Hepatocyte (in vitro differentiated cells): ENCODE results near the gene SHISA6. TPM values are rescaled to one million over a fixed set of nuclear protein-coding genes. Genes with fewer than 3 reads are reported as not detected.

ENCODE experiments used
- DNase-seq: peaks from one replicate; pipeline ENCODE4 v3.0.0-alpha.2; 2016; ENCODE audit warnings: low spot score
- H2AFZ ChIP-seq: fragments of 200-600 bp; sonication (generic); 2 replicates; pipeline ENCODE4 v1.6.0; 2016; ENCODE audit warnings: antibody characterized with exemption, mild to moderate bottlenecking
- H3K27ac ChIP-seq: fragments of 200-600 bp; sonication (generic); 2 replicates; pipeline ENCODE4 v1.5.1; 2016; ENCODE audit warnings: mild to moderate bottlenecking
- H3K27me3 ChIP-seq: fragments of 200-600 bp; sonication (generic); 2 replicates; pipeline ENCODE4 v1.6.1; 2016
- H3K36me3 ChIP-seq: fragments of 200-600 bp; sonication (generic); replicated peaks from 2 replicates; pipeline ENCODE4 v1.5.1; 2016; ENCODE audit warnings: low read depth; ENCODE audit not compliant: insufficient read depth
- H3K4me1 ChIP-seq: fragments of 200-600 bp; sonication (generic); 2 replicates; pipeline ENCODE4 v1.5.1; 2016; ENCODE audit warnings: mild to moderate bottlenecking, moderate library complexity; ENCODE audit not compliant: insufficient read depth
- H3K4me2 ChIP-seq: fragments of 200-600 bp; sonication (generic); 2 replicates; pipeline ENCODE4 v1.6.0; 2016
- H3K4me3 ChIP-seq: fragments of 200-600 bp; sonication (generic); 2 replicates; pipeline ENCODE4 v1.5.1; 2016; ENCODE audit warnings: mild to moderate bottlenecking
- H3K79me2 ChIP-seq: fragments of 200-600 bp; sonication (generic); 2 replicates; pipeline ENCODE4 v1.6.0; 2017; ENCODE audit warnings: mild to moderate bottlenecking
- H3K9me2 ChIP-seq: fragments of 200-600 bp; sonication (generic); replicated peaks from 2 replicates; pipeline ENCODE4 v1.6.0; 2017; ENCODE audit warnings: mild to moderate bottlenecking; ENCODE audit not compliant: insufficient read depth
- H3K9me3 ChIP-seq: fragments of 200-600 bp; sonication (generic); 2 replicates; pipeline ENCODE4 v1.5.1; 2016; ENCODE audit warnings: low read depth, mild to moderate bottlenecking
- H4K20me1 ChIP-seq: fragments of 200-600 bp; sonication (generic); 2 replicates; pipeline ENCODE4 v1.6.0; 2016; ENCODE audit warnings: mild to moderate bottlenecking; ENCODE audit not compliant: insufficient read depth, poor library complexity, severe bottlenecking
- CTCF ChIP-seq: fragments of 200-600 bp; sonication (generic); IDR thresholded peaks from 2 replicates; pipeline ENCODE4 v1.5.1; 2016; ENCODE audit warnings: antibody characterized with exemption, mild to moderate bottlenecking; ENCODE audit not compliant: poor library complexity
- EZH2 ChIP-seq: fragments of 200-600 bp; sonication (generic); IDR thresholded peaks from 2 replicates; pipeline ENCODE4 v1.6.1; 2016; ENCODE audit warnings: antibody characterized with exemption, mild to moderate bottlenecking, borderline replicate concordance
- EZH2phosphoT487 ChIP-seq: fragments of 200-600 bp; sonication (generic); IDR thresholded peaks from one replicate; pipeline ENCODE4 v1.6.1; 2018; ENCODE audit warnings: antibody characterized with exemption, mild to moderate bottlenecking, low read depth, moderate library complexity; ENCODE audit not compliant: unreplicated experiment, severe bottlenecking
- WGBS: methylation state at CpG from one replicate; pipeline ENCODE4 v1.1.6; 2016; ENCODE audit warnings: low lambda C conversion rate; ENCODE audit errors: missing lambda C conversion rate; 5-methylcytosine and 5-hydroxymethylcytosine counted together
- polyA plus RNA-seq: library from polyadenylated mRNA; unstranded; fragments of >200 nt; fragmentation: Nextera tagmentation; extraction: Ambion mirVana; gene quantifications from 2 replicates; pipeline ENCODE4 v1.2.1, GENCODE V29; 2016
- total RNA-seq: library from RNA; depleted of rRNA; stranded (reverse); fragments of >200 nt; gene quantifications from 2 replicates; pipeline ENCODE4 v1.2.3, GENCODE V29; 2014

The SHISA6 gene
- total and polyA plus RNA-seq, 2 experiments from 2014 or later: 0.21 to 0.80 TPM

DNA sequence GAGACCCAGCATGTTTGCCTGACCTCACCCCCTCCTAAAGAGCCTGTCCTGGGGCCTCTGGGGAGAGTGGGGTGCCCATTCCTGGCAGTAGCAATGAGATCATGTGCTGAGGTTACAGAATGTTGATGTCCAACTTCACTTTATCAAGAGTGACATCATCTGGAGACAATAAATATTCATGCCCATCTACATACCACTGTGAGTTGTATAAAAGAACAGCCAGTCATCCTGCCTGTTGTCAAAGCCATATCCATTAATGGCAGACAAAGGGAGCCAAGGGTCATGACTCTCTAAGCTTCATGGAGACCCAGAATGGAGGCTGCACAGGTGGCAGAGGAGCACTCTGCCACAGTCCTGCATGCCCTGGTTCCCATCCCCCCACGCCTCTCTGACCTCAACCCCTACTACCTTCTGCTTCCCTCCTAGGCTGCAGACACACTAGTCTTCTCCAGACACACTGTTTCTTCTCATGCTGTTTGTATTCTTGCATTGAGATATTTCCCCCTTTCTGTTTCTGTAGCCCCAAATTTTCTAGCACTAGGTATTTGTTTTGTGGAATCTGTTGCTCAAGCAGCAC is 27.1 kb downstream of the SHISA6 start:
- H3K36me3 ChIP-seq: no peaks in the 10 kb centered on the region
- H3K27ac ChIP-seq: peak overlapping the region; percentile 34
- no peak overlapping the region for H2AFZ ChIP-seq
- H3K4me1 ChIP-seq: no peaks in the 10 kb centered on the region
- TF ChIP-seq EZH2: no peak
- TF ChIP-seq CTCF: no peak
- no peak for TF ChIP-seq EZH2phosphoT487
- H3K27me3 ChIP-seq: no peaks in the 10 kb centered on the region
- no peak overlapping the region for H3K4me3 ChIP-seq
- no peak overlapping the region for H3K4me2 ChIP-seq
- H3K9me3 ChIP-seq: no peaks in the 10 kb centered on the region
- no peaks in the 10 kb centered on the region for H3K79me2 ChIP-seq
- H3K9me2 ChIP-seq: no peaks in the 10 kb centered on the region
- H4K20me1 ChIP-seq: no peaks in the 10 kb centered on the region
- WGBS: 100% methylated on average over 1 of the region's 1 CpG
- DNase-seq: no peak

DNA sequence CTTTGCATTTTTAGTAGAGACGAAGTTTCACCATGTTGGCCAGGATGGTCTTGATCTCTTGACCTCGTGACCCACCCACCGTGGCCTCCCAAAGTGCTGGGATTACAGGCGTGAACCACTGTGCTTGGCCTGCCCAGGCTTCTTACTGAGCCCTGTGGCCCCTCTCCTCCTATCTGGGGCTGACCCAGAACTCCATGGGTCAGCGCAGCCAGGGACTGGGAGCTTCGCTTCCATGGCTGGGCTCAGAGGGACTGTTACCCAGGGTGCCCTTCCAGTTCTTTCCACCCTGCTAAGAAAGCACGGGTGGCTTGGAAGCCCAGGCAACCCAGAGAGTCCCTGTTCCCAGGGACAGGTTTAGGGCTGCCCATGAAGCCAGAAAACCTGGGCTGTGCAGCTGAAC is 28.2 kb downstream of the SHISA6 start:
- no peak for TF ChIP-seq CTCF
- TF ChIP-seq EZH2: no peak
- no peak for TF ChIP-seq EZH2phosphoT487
- Histone ChIP-seq H3K27ac (no peak overlapping the region), H3K79me2 (no peaks in the 10 kb centered on the region), H3K9me2 (no peaks in the 10 kb centered on the region), H3K4me1 (no peaks in the 10 kb centered on the region), H2AFZ (no peak overlapping the region), H3K4me3 (no peak overlapping the region), H3K36me3 (no peaks in the 10 kb centered on the region), H3K27me3 (no peaks in the 10 kb centered on the region), H4K20me1 (no peaks in the 10 kb centered on the region), H3K9me3 (no peaks in the 10 kb centered on the region), H3K4me2 (no peak overlapping the region)
- WGBS: 86% methylated on average over 7 of the region's 7 CpGs
- DNase-seq: no peak

- H3K79me2 ChIP-seq: no peaks in the 10 kb centered on the region
- H4K20me1 ChIP-seq: no peaks in the 10 kb centered on the region
- H3K4me2 ChIP-seq: no peak overlapping the region
- no peaks in the 10 kb centered on the region for H3K4me1 ChIP-seq
- DNase-seq: no peak
- no peak overlapping the region for H3K4me3 ChIP-seq
- TF ChIP-seq CTCF (no peak), EZH2 (no peak)
- WGBS: 90% methylated on average over 8 of the region's 8 CpGs
- H3K9me2 ChIP-seq: no peaks in the 10 kb centered on the region
- H3K9me3 ChIP-seq: no peaks in the 10 kb centered on the region
- H2AFZ ChIP-seq: no peak overlapping the region
- H3K27ac ChIP-seq: no peak overlapping the region
- no peaks in the 10 kb centered on the region for H3K36me3 ChIP-seq
- H3K27me3 ChIP-seq: no peaks in the 10 kb centered on the region
Observed at GRCh38 chr17:11272191-11272590, 31.2 kb downstream of the SHISA6 start.

DNA sequence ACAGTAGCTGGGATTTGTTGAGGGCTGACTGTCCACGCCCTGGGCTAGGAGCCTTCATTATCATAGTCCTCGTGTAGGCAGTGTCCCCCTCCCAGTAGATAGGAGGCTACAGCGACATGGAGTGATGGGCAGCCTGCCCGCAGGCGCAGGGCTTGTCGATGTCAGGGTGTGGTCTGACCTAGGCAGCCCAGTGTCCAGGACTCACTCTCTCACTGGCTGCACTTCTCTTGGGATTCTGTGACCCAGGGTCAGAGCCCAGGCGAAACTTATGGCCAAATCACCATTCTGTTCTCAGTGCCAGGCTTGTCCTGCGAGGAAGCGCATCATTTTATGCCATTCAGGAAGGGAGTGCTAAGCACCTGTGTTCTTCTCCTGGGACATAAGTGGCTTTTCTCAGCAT is 32.6 kb downstream of the SHISA6 start:
- no peaks in the 10 kb centered on the region for H3K27me3 ChIP-seq
- H3K4me2 ChIP-seq: no peak overlapping the region
- no peaks in the 10 kb centered on the region for H3K79me2 ChIP-seq
- 93% methylated on average over 9 of the region's 9 CpGs for WGBS
- DNase-seq: no peak
- peaks cover under 1% of the 10 kb centered on the region for H3K4me1 ChIP-seq
- no peak overlapping the region for H3K4me3 ChIP-seq
- H3K9me2 ChIP-seq: no peaks in the 10 kb centered on the region
- TF ChIP-seq CTCF: no peak
- no peak for TF ChIP-seq EZH2phosphoT487
- TF ChIP-seq EZH2: no peak
- H3K9me3 ChIP-seq: no peaks in the 10 kb centered on the region
- H2AFZ ChIP-seq: no peak overlapping the region
- no peaks in the 10 kb centered on the region for H3K36me3 ChIP-seq
- no peaks in the 10 kb centered on the region for H4K20me1 ChIP-seq
- no peak overlapping the region for H3K27ac ChIP-seq
